Measurements from ENCODE around the gene ALKBH5.

GRCh38 chr17:18258356-18259038 is 74.9 kb downstream of the ALKBH5 start, which contains the start of gene FLII:
- TF ChIP-seq ZBTB43 (CRISPR knock-in tag; IDR thresholded peaks at IDR 0.05) (peak; percentile 69; the same call in 1 of the 2 replicates), NFYB (CRISPR knock-in tag; conservative IDR thresholded peaks at IDR 0.05; ENCODE audit: low read depth) (0 out of 2 replicates have a peak, but pooled peaks have one; percentile 11), SP1 (CRISPR knock-in tag; conservative IDR thresholded peaks at IDR 0.05) (peak; percentile 94), JUN (CRISPR knock-in tag; IDR thresholded peaks at IDR 0.05) (peak; percentile 45; the same call in 1 of the 2 replicates), MXD4 (CRISPR knock-in tag; IDR thresholded peaks at IDR 0.05; ENCODE audit: borderline replicate concordance) (no peak), CTCF (IDR thresholded peaks at IDR 0.05) (no peak), IRF2 (CRISPR knock-in tag; IDR thresholded peaks at IDR 0.05; ENCODE audit: borderline replicate concordance, low read depth) (no peak), ELF4 (CRISPR knock-in tag; IDR thresholded peaks at IDR 0.05; ENCODE audit: low read depth) (no peak), RORB (CRISPR knock-in tag; IDR thresholded peaks at IDR 0.05) (no peak), NFE2L1 (CRISPR knock-in tag; IDR thresholded peaks at IDR 0.05) (0 out of 2 replicates have a peak, but pooled peaks have one; percentile 52), FOXK1 (CRISPR knock-in tag; IDR thresholded peaks at IDR 0.05) (no peak; the same call in 1 of the 2 replicates), JAZF1 (CRISPR knock-in tag; IDR thresholded peaks at IDR 0.05) (no peak)

Measured in WTC11 (cell line).